Measurements from ENCODE around the gene ACP7.

The ACP7 gene

GRCh38 chr19:39146686-39147450 is 62.7 kb downstream of the ACP7 start:
- no peak for TF ChIP-seq CTCF (conservative IDR thresholded peaks at IDR 0.05; ENCODE audit: low read length)
- no peak for DNase-seq (ENCODE audit: low read depth)
- no peak overlapping the region for H3K4me3 ChIP-seq (ENCODE audit: low read length)

- TF ChIP-seq CTCF (conservative IDR thresholded peaks at IDR 0.05; ENCODE audit: low read length) = no peak
- H3K4me3 ChIP-seq (ENCODE audit: low read length) = no peak overlapping the region
These were observed 63.3 kb downstream of the ACP7 start for GRCh38 chr19:39147480-39147879.

GRCh38 chr19:39148939-39149529 is 64.9 kb downstream of the ACP7 start:
- TF ChIP-seq CTCF (conservative IDR thresholded peaks at IDR 0.05; ENCODE audit: low read length) = no peak
- H3K4me3 ChIP-seq (ENCODE audit: low read length) = no peak overlapping the region
- DNase-seq (ENCODE audit: low read depth) = no peak

More at GRCh38 chr19:39147480-39147879, 63.3 kb downstream of the ACP7 start:
- no peak for DNase-seq (ENCODE audit: low read depth)

GRCh38 chr19:39150235-39150634 is 66.1 kb downstream of the ACP7 start:
- no peak for TF ChIP-seq CTCF (conservative IDR thresholded peaks at IDR 0.05; ENCODE audit: low read length)
- H3K4me3 ChIP-seq (ENCODE audit: low read length) = no peak overlapping the region
- DNase-seq (ENCODE audit: low read depth) = no peak

- DNase-seq (ENCODE audit: low read depth) = no peak
- TF ChIP-seq CTCF (conservative IDR thresholded peaks at IDR 0.05; ENCODE audit: low read length) = no peak
- no peak overlapping the region for H3K4me3 ChIP-seq (ENCODE audit: low read length)
These were observed 66.8 kb downstream of the ACP7 start for GRCh38 chr19:39150807-39151600.

- no peak for DNase-seq (ENCODE audit: low read depth)
- no peak for TF ChIP-seq CTCF (conservative IDR thresholded peaks at IDR 0.05; ENCODE audit: low read length)
These were observed 67.9 kb downstream of the ACP7 start for GRCh38 chr19:39152066-39152465.

More at GRCh38 chr19:39152066-39152465, 67.9 kb downstream of the ACP7 start:
- no peak overlapping the region for H3K4me3 ChIP-seq (ENCODE audit: low read length)
